HL-60 (cell line): ENCODE results near the gene ANO6.

Experiments used
- DNase-seq, 2 experiments: peaks; one replicate each; pipeline ENCODE4 v3.0.0-alpha.2; 2010 to 2020; ENCODE audit warnings: low read depth in 1 of 2, low spot score in 1 of 2
- H3K27ac ChIP-seq: fragments of 250-450 bp; sonication (Bioruptor Pico); replicated peaks from 2 replicates; pipeline ENCODE4 v1.5.1; 2020; ENCODE audit warnings: mild to moderate bottlenecking, moderate library complexity
- H3K27me3 ChIP-seq: fragments of 250-450 bp; sonication (Bioruptor Pico); 2 replicates; pipeline ENCODE4 v1.5.1; 2021; ENCODE audit warnings: mild to moderate bottlenecking, moderate library complexity; ENCODE audit not compliant: insufficient read depth, poor library complexity, severe bottlenecking
- H3K4me3 ChIP-seq: replicated peaks from 2 replicates; pipeline ENCODE4 v1.5.1; 2011; ENCODE audit warnings: mild to moderate bottlenecking, control low read depth, low read length; ENCODE audit not compliant: insufficient read depth
- CTCF ChIP-seq: IDR thresholded peaks from one replicate; pipeline ENCODE4 v1.5.1; 2011; ENCODE audit warnings: low read length, control low read depth, inconsistent platforms; ENCODE audit not compliant: insufficient read depth
- GABPA ChIP-seq: IDR thresholded peaks from 2 replicates; pipeline ENCODE4 v1.6.1; 2012; ENCODE audit warnings: low read depth
- POLR2AphosphoS5 ChIP-seq: IDR thresholded peaks from 2 replicates; pipeline ENCODE4 v1.6.1; 2012; ENCODE audit warnings: low read depth
- REST ChIP-seq: IDR thresholded peaks from 2 replicates; pipeline ENCODE4 v1.6.1; 2012; ENCODE audit warnings: low read depth; ENCODE audit not compliant: insufficient replicate concordance
- SPI1 ChIP-seq: IDR thresholded peaks from 2 replicates; pipeline ENCODE4 v1.6.1; 2012; ENCODE audit warnings: low read depth, mild to moderate bottlenecking, borderline replicate concordance

ANO6 gene

GRCh38 chr12:45303945-45304344, 88.0 kb downstream of the ANO6 start:
- no peaks in the 10 kb centered on the region for H3K27me3 ChIP-seq
- no peak overlapping the region for H3K4me3 ChIP-seq
- no peak for DNase-seq
- no peak for TF ChIP-seq GABPA
- no peak for TF ChIP-seq SPI1
- TF ChIP-seq CTCF, result no peak
- TF ChIP-seq POLR2AphosphoS5, result no peak
- TF ChIP-seq REST, result no peak
- H3K27ac ChIP-seq, result no peak overlapping the region

- TF ChIP-seq CTCF (no peak), GABPA (no peak), REST (no peak), SPI1 (no peak), POLR2AphosphoS5 (no peak)
- Histone ChIP-seq H3K4me3 (no peak overlapping the region), H3K27ac (no peak overlapping the region), H3K27me3 (no peaks in the 10 kb centered on the region)
- DNase-seq, result no peak
Measured at GRCh38 chr12:45304514-45305178, 88.8 kb downstream of the ANO6 start.

- no peak for DNase-seq
- H3K27me3 ChIP-seq, result no peaks in the 10 kb centered on the region
- no peak overlapping the region for H3K4me3 ChIP-seq
- TF ChIP-seq POLR2AphosphoS5, result no peak
- no peak for TF ChIP-seq SPI1
- no peak for TF ChIP-seq CTCF
- no peak for TF ChIP-seq REST
- no peak for TF ChIP-seq GABPA
- no peak overlapping the region for H3K27ac ChIP-seq
Measured at GRCh38 chr12:45305907-45306306, 90.0 kb downstream of the ANO6 start.
